K562 treated with DMSO at 1 percent for 24 hours (cell line): ENCODE measurements around the gene ZNF311. TPM values are rescaled to one million over a fixed set of nuclear protein-coding genes. Genes with fewer than 3 reads are reported as not detected.

ENCODE experiments used
- total RNA-seq: library from RNA; unstranded; fragments of 300-600 nt; gene quantifications from 2 replicates; pipeline ENCODE4 v1.2.3, GENCODE V29; 2022; ENCODE audit warnings: low read depth; ENCODE audit not compliant: insufficient read depth

Gene ZNF311
- 7.5 and 7.9 TPM in 2 replicates for total RNA-seq

DNA sequence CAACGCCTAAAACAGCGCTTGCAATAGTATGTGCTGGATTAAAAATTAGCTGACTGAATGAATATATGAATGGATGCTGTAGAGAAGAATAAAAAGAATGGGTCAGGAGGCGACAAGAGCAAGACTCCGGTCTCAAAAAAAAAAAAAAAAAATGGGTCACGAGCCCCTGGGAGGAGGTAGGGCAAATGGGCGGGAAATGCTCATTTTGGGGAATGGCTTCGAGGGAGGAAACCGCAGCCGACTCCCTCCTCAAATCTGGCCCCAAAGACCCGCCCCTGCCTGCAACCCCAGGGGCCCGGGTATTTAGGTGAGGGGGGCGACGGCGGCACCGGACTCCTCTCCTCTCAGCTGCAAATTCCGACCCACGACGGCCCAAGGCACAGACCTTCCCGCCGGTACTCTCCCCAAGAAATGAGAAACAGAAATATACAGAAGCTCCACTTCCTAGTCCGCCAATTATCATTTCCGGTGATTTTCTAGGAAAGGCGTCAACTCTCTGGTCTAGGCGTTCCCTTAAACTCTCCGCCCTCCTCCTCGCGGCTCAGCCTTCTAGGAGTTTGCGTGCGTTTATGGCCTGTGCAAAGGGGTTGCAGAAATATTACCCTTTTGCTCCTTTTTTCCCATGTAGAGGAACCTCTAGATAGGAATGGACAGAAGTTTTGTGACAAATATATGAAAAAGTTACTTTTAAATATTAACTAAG is at the start of gene ZNF311:
ZNF311 (minus strand) TSS at position 133 of the 703 bp plus-strand sequence. CDS start 1,361 bp downstream, outside the sequence.

GRCh38 chr6:29045075-29045474 is 40.0 kb upstream of the ZNF311 start, which contains the start of gene OR2W1:
OR2W1 (minus strand) TSS chr6:29045175; CDS start chr6:29045175, 0 bp downstream.

Other genes starting within 250 kb of the ZNF311 start
- gene TRIM27, start 81.3 kb downstream of the ZNF311 start, total RNA-seq: 128 and 130 TPM in 2 replicates
- gene OR2W1, start 39.9 kb upstream of the ZNF311 start, total RNA-seq: not detected in 2 replicates
- gene OR2B3, start 82.0 kb upstream of the ZNF311 start, total RNA-seq: not detected in 2 replicates
- gene OR2J1, start 94.2 kb upstream of the ZNF311 start, total RNA-seq: not detected in 2 replicates
- not detected in 2 replicates for gene OR2J3, start 102.7 kb upstream of the ZNF311 start, total RNA-seq
- not detected in 2 replicates for gene OR2J2, start 165.6 kb upstream of the ZNF311 start, total RNA-seq